ENCODE results near the gene CDC25A.

Gene CDC25A

GRCh38 chr3:48188266-48189201 is at the start of gene CDC25A:
TSS of gene CDC25A (minus strand) at chr3:48188417. CDS start at chr3:48187947, 470 bp downstream.
- H3K4me1 Mint-ChIP-seq (ENCODE audit: low read depth) = peaks cover 18% of the 10 kb centered on the region
- H3K9me3 Mint-ChIP-seq = no peaks in the 10 kb centered on the region
- H3K4me3 Mint-ChIP-seq = peak within 1 kb of the TSS; percentile 97
- peaks cover 39% of the 10 kb centered on the region for H3K36me3 Mint-ChIP-seq (ENCODE audit: low read depth)
- peaks cover 12% of the 10 kb centered on the region for H3K27me3 Mint-ChIP-seq
- peak within 1 kb of the TSS; percentile 92 for H3K27ac Mint-ChIP-seq

- H3K4me1 Mint-ChIP-seq (ENCODE audit: low read depth) = peaks cover 11% of the 10 kb centered on the region
- no peaks in the 10 kb centered on the region for H3K9me3 Mint-ChIP-seq
- H3K36me3 Mint-ChIP-seq (ENCODE audit: low read depth) = no peaks in the 10 kb centered on the region
Measured at GRCh38 chr3:48236531-48236930, 48.3 kb upstream of the CDC25A start.

DNA sequence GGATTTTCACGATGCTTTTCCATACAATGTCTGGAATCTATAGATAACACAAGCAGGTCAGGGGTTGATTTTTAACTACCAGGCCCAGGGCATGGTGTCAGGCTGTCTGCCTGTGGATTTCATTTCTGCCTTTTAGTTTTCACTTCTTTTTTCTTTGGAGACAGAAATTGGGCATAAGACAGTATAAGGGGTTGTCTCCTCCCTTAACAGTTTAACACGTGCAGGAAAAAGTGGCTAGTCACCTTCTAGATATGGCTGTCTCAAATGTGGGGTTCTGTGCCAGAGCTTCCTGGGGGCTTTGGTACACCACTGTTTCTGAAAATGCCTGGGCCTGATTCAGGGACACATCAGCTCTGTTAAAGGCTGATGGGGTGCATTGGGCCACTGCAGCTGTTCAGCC is 45.3 kb upstream of the CDC25A start:
- no peak overlapping the region for H3K27ac Mint-ChIP-seq
- no peak overlapping the region for H3K4me3 Mint-ChIP-seq
- H3K4me1 Mint-ChIP-seq (ENCODE audit: low read depth) = no peaks in the 10 kb centered on the region
- no peaks in the 10 kb centered on the region for H3K27me3 Mint-ChIP-seq
- no peaks in the 10 kb centered on the region for H3K9me3 Mint-ChIP-seq
- H3K36me3 Mint-ChIP-seq (ENCODE audit: low read depth) = no peaks in the 10 kb centered on the region

More at GRCh38 chr3:48236531-48236930, 48.3 kb upstream of the CDC25A start:
- no peaks in the 10 kb centered on the region for H3K27me3 Mint-ChIP-seq
- no peak overlapping the region for H3K4me3 Mint-ChIP-seq
- H3K27ac Mint-ChIP-seq = no peak overlapping the region

GRCh38 chr3:48232734-48233133 is 44.5 kb upstream of the CDC25A start:
- Mint-ChIP-seq H3K4me3 (no peak overlapping the region), H3K9me3 (no peaks in the 10 kb centered on the region), H3K27me3 (no peaks in the 10 kb centered on the region), H3K27ac (no peak overlapping the region), H3K36me3 (ENCODE audit: low read depth) (no peaks in the 10 kb centered on the region), H3K4me1 (ENCODE audit: low read depth) (no peaks in the 10 kb centered on the region)

- H3K27me3 Mint-ChIP-seq = no peaks in the 10 kb centered on the region
- H3K27ac Mint-ChIP-seq = no peak overlapping the region
- H3K9me3 Mint-ChIP-seq = no peaks in the 10 kb centered on the region
- H3K4me1 Mint-ChIP-seq (ENCODE audit: low read depth) = peaks cover 2% of the 10 kb centered on the region
- no peak overlapping the region for H3K4me3 Mint-ChIP-seq
- H3K36me3 Mint-ChIP-seq (ENCODE audit: low read depth) = no peaks in the 10 kb centered on the region
Measured at GRCh38 chr3:48232232-48232631, 44.0 kb upstream of the CDC25A start.

- no peak overlapping the region for H3K4me3 Mint-ChIP-seq
- H3K4me1 Mint-ChIP-seq (ENCODE audit: low read depth) = peaks cover 18% of the 10 kb centered on the region
- no peaks in the 10 kb centered on the region for H3K36me3 Mint-ChIP-seq (ENCODE audit: low read depth)
- no peak overlapping the region for H3K27ac Mint-ChIP-seq
- H3K27me3 Mint-ChIP-seq = no peaks in the 10 kb centered on the region
- H3K9me3 Mint-ChIP-seq = no peaks in the 10 kb centered on the region
Measured at GRCh38 chr3:48226939-48227338, 38.7 kb upstream of the CDC25A start.

- H3K36me3 Mint-ChIP-seq (ENCODE audit: low read depth) = no peaks in the 10 kb centered on the region
- no peak overlapping the region for H3K4me3 Mint-ChIP-seq
- H3K27ac Mint-ChIP-seq = no peak overlapping the region
- H3K4me1 Mint-ChIP-seq (ENCODE audit: low read depth) = peaks cover 25% of the 10 kb centered on the region
- H3K9me3 Mint-ChIP-seq = no peaks in the 10 kb centered on the region
- H3K27me3 Mint-ChIP-seq = no peaks in the 10 kb centered on the region
Measured at GRCh38 chr3:48225587-48225986, 37.4 kb upstream of the CDC25A start.

- H3K27me3 Mint-ChIP-seq = no peaks in the 10 kb centered on the region
- H3K9me3 Mint-ChIP-seq = no peaks in the 10 kb centered on the region
- no peak within 1 kb of the TSS for H3K27ac Mint-ChIP-seq
- H3K4me1 Mint-ChIP-seq (ENCODE audit: low read depth) = peaks cover 25% of the 10 kb centered on the region
- H3K36me3 Mint-ChIP-seq (ENCODE audit: low read depth) = no peaks in the 10 kb centered on the region
- no peak within 1 kb of the TSS for H3K4me3 Mint-ChIP-seq
Measured at GRCh38 chr3:48222616-48223513, 34.6 kb upstream of the CDC25A start, which contains the start of gene CAMP. TSS of gene CAMP (plus strand) at chr3:48223495. CDS start at chr3:48223512, 17 bp downstream.

DNA sequence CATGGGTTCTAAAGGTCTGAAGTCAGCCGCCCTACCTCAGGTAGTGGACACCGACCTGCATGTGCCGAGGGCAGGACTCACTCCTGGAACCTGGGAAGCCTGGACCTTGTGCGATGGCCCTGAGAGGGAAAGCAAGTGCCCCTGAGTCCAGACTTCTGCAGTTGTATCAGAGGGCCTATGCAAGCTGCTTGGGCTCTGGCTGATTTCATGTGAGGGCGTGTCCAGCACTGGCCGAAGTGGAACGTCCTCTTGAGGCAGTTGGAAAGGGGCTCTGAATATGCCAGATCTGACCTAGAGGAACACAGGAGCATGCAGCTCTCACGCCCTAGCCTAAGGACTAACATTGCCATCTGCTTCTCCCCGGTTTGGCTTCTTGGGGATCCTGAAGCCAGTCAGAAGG is 32.5 kb upstream of the CDC25A start:
- no peaks in the 10 kb centered on the region for H3K27me3 Mint-ChIP-seq
- peaks cover 15% of the 10 kb centered on the region for H3K4me1 Mint-ChIP-seq (ENCODE audit: low read depth)
- no peaks in the 10 kb centered on the region for H3K36me3 Mint-ChIP-seq (ENCODE audit: low read depth)
- H3K9me3 Mint-ChIP-seq = no peaks in the 10 kb centered on the region
- H3K4me3 Mint-ChIP-seq = no peak overlapping the region
- H3K27ac Mint-ChIP-seq = no peak overlapping the region

DNA sequence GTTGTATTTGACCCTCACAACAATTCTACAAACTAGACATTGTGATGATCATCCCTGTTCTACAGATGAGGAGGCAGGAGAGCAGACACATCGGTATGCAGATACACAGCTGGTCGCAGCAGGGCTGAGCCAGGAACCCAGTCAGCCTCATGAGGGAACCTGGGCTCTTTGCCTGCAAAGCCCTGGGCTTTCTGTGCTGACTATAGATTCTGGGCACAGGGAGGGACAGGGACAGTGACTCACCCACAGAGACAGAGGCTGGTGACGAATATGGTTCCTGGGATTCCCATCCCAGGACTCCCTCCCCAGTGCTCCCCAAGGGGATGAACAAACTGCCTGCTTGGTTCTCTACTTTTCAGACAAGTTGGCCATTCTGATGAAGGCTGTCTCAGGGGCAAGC is 31.3 kb upstream of the CDC25A start:
- H3K27ac Mint-ChIP-seq = no peak overlapping the region
- H3K4me1 Mint-ChIP-seq (ENCODE audit: low read depth) = peaks cover 15% of the 10 kb centered on the region
- no peaks in the 10 kb centered on the region for H3K9me3 Mint-ChIP-seq
- no peaks in the 10 kb centered on the region for H3K27me3 Mint-ChIP-seq
- no peak overlapping the region for H3K4me3 Mint-ChIP-seq
- H3K36me3 Mint-ChIP-seq (ENCODE audit: low read depth) = no peaks in the 10 kb centered on the region

DNA sequence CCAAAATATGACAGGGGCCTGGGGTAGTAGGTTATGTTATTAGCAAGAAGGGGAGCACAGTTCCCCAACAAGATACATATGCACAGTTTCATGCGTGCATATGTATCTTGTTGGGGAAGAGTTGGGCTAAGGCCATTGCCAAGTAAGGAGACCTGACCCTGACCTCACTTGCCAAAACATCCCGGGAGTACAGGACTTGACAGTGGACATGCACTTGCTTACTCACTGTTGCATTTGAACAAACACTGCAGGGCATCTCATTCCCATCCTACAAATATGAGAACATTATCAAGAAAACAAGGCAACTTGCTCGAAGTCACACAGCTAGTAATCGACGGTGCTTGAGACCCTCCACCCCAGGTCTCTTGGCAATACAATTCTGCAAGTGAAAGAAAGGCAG is 30.3 kb upstream of the CDC25A start:
- no peaks in the 10 kb centered on the region for H3K27me3 Mint-ChIP-seq
- H3K27ac Mint-ChIP-seq = no peak overlapping the region
- no peak overlapping the region for H3K4me3 Mint-ChIP-seq
- H3K9me3 Mint-ChIP-seq = no peaks in the 10 kb centered on the region
- no peaks in the 10 kb centered on the region for H3K36me3 Mint-ChIP-seq (ENCODE audit: low read depth)
- H3K4me1 Mint-ChIP-seq (ENCODE audit: low read depth) = peaks cover 11% of the 10 kb centered on the region

DNA sequence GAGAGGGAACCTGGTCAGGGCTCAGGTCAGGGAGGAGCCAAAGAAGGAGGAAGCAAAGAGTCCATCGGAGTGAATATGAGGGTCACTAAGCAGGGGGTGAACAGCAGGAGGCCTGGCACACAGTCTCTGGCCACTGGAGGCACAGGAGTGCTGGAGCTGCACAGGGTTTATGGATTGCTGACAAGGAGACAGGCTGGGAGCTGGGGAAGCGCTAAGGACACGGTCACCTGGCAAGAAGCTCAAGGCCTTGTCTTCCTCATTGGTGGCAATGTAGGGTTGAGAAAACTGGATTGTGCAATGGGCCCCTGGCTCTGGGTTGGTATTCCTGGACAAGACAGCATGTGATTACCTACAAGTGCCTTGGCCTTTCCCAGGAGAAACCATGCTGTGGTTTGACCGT is 29.2 kb upstream of the CDC25A start:
- peaks cover 10% of the 10 kb centered on the region for H3K4me1 Mint-ChIP-seq (ENCODE audit: low read depth)
- H3K27me3 Mint-ChIP-seq = no peaks in the 10 kb centered on the region
- no peaks in the 10 kb centered on the region for H3K36me3 Mint-ChIP-seq (ENCODE audit: low read depth)
- H3K9me3 Mint-ChIP-seq = no peaks in the 10 kb centered on the region
- no peak overlapping the region for H3K4me3 Mint-ChIP-seq
- H3K27ac Mint-ChIP-seq = no peak overlapping the region

- no peak overlapping the region for H3K4me3 Mint-ChIP-seq
- no peaks in the 10 kb centered on the region for H3K9me3 Mint-ChIP-seq
- H3K36me3 Mint-ChIP-seq (ENCODE audit: low read depth) = no peaks in the 10 kb centered on the region
- no peak overlapping the region for H3K27ac Mint-ChIP-seq
- no peaks in the 10 kb centered on the region for H3K27me3 Mint-ChIP-seq
- H3K4me1 Mint-ChIP-seq (ENCODE audit: low read depth) = no peaks in the 10 kb centered on the region
Measured at GRCh38 chr3:48215876-48216275, 27.7 kb upstream of the CDC25A start.

- Mint-ChIP-seq H3K9me3 (no peaks in the 10 kb centered on the region), H3K4me3 (no peak overlapping the region), H3K4me1 (ENCODE audit: low read depth) (no peaks in the 10 kb centered on the region), H3K27me3 (no peaks in the 10 kb centered on the region), H3K36me3 (ENCODE audit: low read depth) (no peaks in the 10 kb centered on the region), H3K27ac (no peak overlapping the region)
Measured at GRCh38 chr3:48215466-48215865, 27.2 kb upstream of the CDC25A start.

DNA sequence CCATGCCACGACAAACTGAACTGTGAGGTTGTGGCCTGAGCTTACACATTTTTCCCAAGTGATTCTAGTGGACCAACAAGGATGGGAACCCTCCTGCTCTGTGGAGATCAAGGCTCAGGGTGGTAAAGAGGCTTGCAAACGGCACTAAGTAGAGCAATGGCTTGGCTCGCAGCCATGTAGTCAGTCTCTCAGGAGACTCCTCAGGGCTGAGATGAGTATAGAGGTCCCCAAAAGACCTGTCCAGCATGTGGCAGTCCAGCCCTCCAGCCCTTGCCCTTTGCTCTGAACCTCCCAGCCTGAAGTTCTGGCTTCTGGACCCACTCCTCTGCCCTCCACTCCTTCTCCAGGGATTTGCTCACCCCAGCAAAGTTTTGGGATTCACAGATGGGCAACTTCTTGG is 26.8 kb upstream of the CDC25A start:
- H3K9me3 Mint-ChIP-seq = no peaks in the 10 kb centered on the region
- H3K27ac Mint-ChIP-seq = no peak overlapping the region
- H3K36me3 Mint-ChIP-seq (ENCODE audit: low read depth) = no peaks in the 10 kb centered on the region
- H3K27me3 Mint-ChIP-seq = no peaks in the 10 kb centered on the region
- H3K4me3 Mint-ChIP-seq = no peak overlapping the region
- H3K4me1 Mint-ChIP-seq (ENCODE audit: low read depth) = no peaks in the 10 kb centered on the region
